Measurements from ENCODE around the gene CNOT6.
"Not testable (repeated sequence)": the region's sequence is repeated elsewhere in the genome, so short reads cannot be mapped to it uniquely, and the experiment has no call there.

Gene CNOT6

DNA sequence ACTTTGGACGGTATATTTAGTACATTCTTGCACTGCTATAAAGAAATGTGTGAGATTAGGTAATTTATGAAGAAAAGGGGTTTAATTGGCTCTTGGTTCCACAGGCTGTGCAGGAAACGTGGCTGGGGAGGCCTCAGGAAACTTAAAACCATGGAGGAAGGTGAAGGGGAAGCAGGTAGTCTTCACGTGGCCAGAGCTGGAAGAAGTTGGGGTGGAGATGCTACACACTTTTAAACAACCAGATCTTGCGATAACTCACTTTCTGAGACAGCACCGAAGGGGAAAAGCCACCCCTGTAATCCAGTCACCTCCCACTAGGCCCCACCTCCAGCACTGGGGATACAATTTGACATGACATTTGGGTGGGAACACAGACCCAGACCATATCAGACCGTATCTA, 13.5 kb downstream of the CNOT6 start:
- no peaks in the 10 kb centered on the region for H3K4me1 ChIP-seq (ENCODE audit: low read depth, poor library complexity, severe bottlenecking)
- H3K79me2 ChIP-seq (ENCODE audit: insufficient read depth, low read depth), result peaks cover 47% of the 10 kb centered on the region; the same call in 1 of the 2 replicates
- H3K27ac ChIP-seq, result no peak overlapping the region
- H4K20me1 ChIP-seq (ENCODE audit: insufficient read depth), result no peaks in the 10 kb centered on the region
- no peak overlapping the region for H3K9ac ChIP-seq
- H2AFZ ChIP-seq (ENCODE audit: low read depth), result no peak overlapping the region
- H3K36me3 ChIP-seq (ENCODE audit: insufficient read depth), result no peaks in the 10 kb centered on the region
- H3K4me2 ChIP-seq, result no peak overlapping the region
- TF ChIP-seq, protein P1, sequence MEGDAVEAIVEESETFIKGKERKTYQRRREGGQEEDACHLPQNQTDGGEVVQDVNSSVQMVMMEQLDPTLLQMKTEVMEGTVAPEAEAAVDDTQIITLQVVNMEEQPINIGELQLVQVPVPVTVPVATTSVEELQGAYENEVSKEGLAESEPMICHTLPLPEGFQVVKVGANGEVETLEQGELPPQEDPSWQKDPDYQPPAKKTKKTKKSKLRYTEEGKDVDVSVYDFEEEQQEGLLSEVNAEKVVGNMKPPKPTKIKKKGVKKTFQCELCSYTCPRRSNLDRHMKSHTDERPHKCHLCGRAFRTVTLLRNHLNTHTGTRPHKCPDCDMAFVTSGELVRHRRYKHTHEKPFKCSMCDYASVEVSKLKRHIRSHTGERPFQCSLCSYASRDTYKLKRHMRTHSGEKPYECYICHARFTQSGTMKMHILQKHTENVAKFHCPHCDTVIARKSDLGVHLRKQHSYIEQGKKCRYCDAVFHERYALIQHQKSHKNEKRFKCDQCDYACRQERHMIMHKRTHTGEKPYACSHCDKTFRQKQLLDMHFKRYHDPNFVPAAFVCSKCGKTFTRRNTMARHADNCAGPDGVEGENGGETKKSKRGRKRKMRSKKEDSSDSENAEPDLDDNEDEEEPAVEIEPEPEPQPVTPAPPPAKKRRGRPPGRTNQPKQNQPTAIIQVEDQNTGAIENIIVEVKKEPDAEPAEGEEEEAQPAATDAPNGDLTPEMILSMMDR (conservative IDR thresholded peaks at IDR 0.05; ENCODE audit: low read depth, low read length), result no peak
- no peak overlapping the region for H3K4me3 ChIP-seq (IDR thresholded peaks at IDR 0.05; ENCODE audit: insufficient read depth, low read depth, low read length)
- no peaks in the 10 kb centered on the region for H3K27me3 ChIP-seq (ENCODE audit: insufficient read depth, low read depth)

DNA sequence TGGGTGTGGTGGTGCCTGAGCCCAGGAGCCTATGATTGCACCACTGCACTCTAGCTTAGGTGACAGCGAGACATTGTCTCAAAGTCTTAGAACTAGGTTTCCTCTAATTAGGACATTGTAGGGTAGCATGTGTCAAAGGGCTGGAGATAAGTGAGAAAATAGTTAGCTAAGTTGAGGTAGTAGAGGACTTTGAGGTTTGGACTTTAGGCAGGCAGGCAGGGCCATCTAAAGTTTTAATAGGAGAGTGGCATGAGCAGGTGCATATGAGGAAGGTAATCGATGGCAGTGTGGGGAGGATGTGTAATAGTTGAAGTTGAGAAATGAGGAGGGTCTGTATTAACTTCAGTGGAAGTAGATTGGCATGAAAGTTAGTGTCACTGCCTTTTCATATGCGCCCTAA, 21.1 kb downstream of the CNOT6 start:
- Histone ChIP-seq H3K27ac (no peak overlapping the region), H3K9ac (no peak overlapping the region), H4K20me1 (ENCODE audit: insufficient read depth) (no peaks in the 10 kb centered on the region), H3K79me2 (ENCODE audit: insufficient read depth, low read depth) (peaks cover 31% of the 10 kb centered on the region; the same call in 1 of the 2 replicates), H3K27me3 (ENCODE audit: insufficient read depth, low read depth) (no peaks in the 10 kb centered on the region), H3K4me3 (IDR thresholded peaks at IDR 0.05; ENCODE audit: insufficient read depth, low read depth, low read length) (no peak overlapping the region), H3K36me3 (ENCODE audit: insufficient read depth) (no peaks in the 10 kb centered on the region), H3K4me1 (ENCODE audit: low read depth, poor library complexity, severe bottlenecking) (no peaks in the 10 kb centered on the region), H3K4me2 (no peak overlapping the region), H2AFZ (ENCODE audit: low read depth) (no peak overlapping the region)
- TF ChIP-seq, protein P1 (conservative IDR thresholded peaks at IDR 0.05; ENCODE audit: low read depth, low read length), result no peak

DNA sequence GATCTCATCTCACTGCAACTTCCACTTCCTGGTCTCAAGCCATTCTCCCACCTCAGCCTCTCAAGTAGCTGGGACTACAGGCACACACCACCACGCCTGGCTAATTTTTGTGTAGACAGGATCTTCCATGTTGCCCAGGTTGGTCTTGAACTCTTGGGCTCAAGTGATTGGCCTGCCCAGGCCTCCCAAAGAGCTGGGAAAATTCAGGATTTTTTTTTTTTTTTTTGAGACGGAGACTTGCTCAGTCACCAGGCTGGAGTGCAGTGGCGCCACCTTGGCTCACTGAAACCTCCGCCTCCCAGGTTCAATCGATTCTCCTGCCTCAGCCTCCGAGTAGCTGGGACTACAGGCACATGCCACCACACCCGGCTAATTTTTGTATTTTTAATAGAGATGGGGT, 21.8 kb downstream of the CNOT6 start:
- not testable (repeated sequence) for H3K4me1 ChIP-seq (ENCODE audit: low read depth, poor library complexity, severe bottlenecking)
- H3K79me2 ChIP-seq (ENCODE audit: insufficient read depth, low read depth), result peaks cover 33% of the 10 kb centered on the region; the same call in 1 of the 2 replicates

DNA sequence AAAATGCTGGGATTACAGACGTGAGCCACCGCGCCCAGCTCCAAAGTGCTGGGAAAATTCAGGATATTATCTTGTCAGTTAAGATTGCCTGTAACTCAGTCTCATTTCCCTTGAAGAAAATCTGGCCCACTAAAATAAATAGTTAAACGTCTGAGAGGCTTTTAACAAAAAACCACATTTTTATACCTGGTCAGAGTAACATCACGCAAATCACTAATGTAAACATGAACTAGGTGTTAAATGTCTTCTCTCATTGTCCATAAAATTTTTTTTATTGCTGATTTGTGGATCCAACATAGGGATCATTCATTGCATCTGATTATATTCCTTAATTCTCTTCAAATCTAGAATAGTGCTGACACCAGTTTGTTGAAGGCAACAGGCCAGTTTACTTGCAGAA, 22.3 kb downstream of the CNOT6 start:
- TF ChIP-seq, protein P1 (conservative IDR thresholded peaks at IDR 0.05; ENCODE audit: low read depth, low read length), result no peak
- peaks cover 37% of the 10 kb centered on the region; the same call in 1 of the 2 replicates for H3K79me2 ChIP-seq (ENCODE audit: insufficient read depth, low read depth)
- H2AFZ ChIP-seq (ENCODE audit: low read depth), result no peak overlapping the region
- H3K4me3 ChIP-seq (IDR thresholded peaks at IDR 0.05; ENCODE audit: insufficient read depth, low read depth, low read length), result no peak overlapping the region
- H3K4me2 ChIP-seq, result no peak overlapping the region
- H3K27ac ChIP-seq, result no peak overlapping the region
- H3K9ac ChIP-seq, result no peak overlapping the region
- peaks cover 2% of the 10 kb centered on the region for H3K4me1 ChIP-seq (ENCODE audit: low read depth, poor library complexity, severe bottlenecking)
- H3K27me3 ChIP-seq (ENCODE audit: insufficient read depth, low read depth), result no peaks in the 10 kb centered on the region
- no peaks in the 10 kb centered on the region for H4K20me1 ChIP-seq (ENCODE audit: insufficient read depth)
- no peaks in the 10 kb centered on the region for H3K36me3 ChIP-seq (ENCODE audit: insufficient read depth)

More for the DNA sequence above, 21.8 kb downstream of the CNOT6 start:
- H3K27ac ChIP-seq; H2AFZ ChIP-seq (ENCODE audit: low read depth); H4K20me1 ChIP-seq (ENCODE audit: insufficient read depth); H3K4me3 ChIP-seq (IDR thresholded peaks at IDR 0.05; ENCODE audit: insufficient read depth, low read depth, low read length); H3K4me2 ChIP-seq; H3K36me3 ChIP-seq (ENCODE audit: insufficient read depth); H3K27me3 ChIP-seq (ENCODE audit: insufficient read depth, low read depth); H3K9ac ChIP-seq: not testable (repeated sequence)

DNA sequence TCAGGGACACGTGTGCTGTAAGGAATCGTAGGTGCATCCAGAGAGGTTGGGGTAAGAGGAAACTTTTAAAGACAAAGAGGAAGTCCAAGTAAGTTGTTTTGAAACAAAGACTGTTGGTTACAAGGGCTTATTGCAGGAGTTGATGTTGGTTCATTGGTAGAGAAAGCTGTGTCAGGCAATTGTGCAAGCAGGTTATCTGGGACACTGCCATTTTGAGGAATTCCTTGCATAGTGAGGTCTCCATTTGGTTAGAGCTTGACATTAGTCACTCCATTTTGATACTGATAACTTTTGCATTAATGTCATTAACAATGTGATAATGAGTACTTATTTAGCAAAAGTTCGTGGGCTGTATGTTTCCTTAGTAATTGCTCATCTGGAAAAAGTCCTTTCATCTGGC, 24.9 kb downstream of the CNOT6 start:
- Histone ChIP-seq H3K9ac (no peak overlapping the region), H3K4me2 (no peak overlapping the region), H3K79me2 (ENCODE audit: insufficient read depth, low read depth) (peaks cover 55% of the 10 kb centered on the region; the same call in 1 of the 2 replicates), H3K36me3 (ENCODE audit: insufficient read depth) (no peaks in the 10 kb centered on the region), H3K4me1 (ENCODE audit: low read depth, poor library complexity, severe bottlenecking) (peaks cover 22% of the 10 kb centered on the region), H4K20me1 (ENCODE audit: insufficient read depth) (no peaks in the 10 kb centered on the region), H3K27ac (no peak overlapping the region), H3K4me3 (IDR thresholded peaks at IDR 0.05; ENCODE audit: insufficient read depth, low read depth, low read length) (no peak overlapping the region), H2AFZ (ENCODE audit: low read depth) (no peak overlapping the region), H3K27me3 (ENCODE audit: insufficient read depth, low read depth) (no peaks in the 10 kb centered on the region)
- TF ChIP-seq, protein P1 (conservative IDR thresholded peaks at IDR 0.05; ENCODE audit: low read depth, low read length), result no peak

Measured in KMS-11 (cell line).